Glutamatergic neuron (in vitro differentiated cells): ENCODE results near the gene FAM167B. TPM values are rescaled to one million over a fixed set of nuclear protein-coding genes. Genes with fewer than 3 reads are reported as not detected.

Experiments used
- DNase-seq: peaks from one replicate; pipeline ENCODE4 v3.0.0; 2022
- H3K27ac Mint-ChIP-seq: one replicate; pipeline ENCODE4 v1.8.0; 2020; ENCODE audit warnings: mild to moderate bottlenecking, mixed read lengths, inconsistent platforms; ENCODE audit not compliant: unreplicated experiment
- H3K27me3 Mint-ChIP-seq: one replicate; pipeline ENCODE4 v1.8.0; 2020; ENCODE audit warnings: mild to moderate bottlenecking, moderate library complexity, mixed read lengths, inconsistent platforms; ENCODE audit not compliant: unreplicated experiment
- H3K36me3 Mint-ChIP-seq: one replicate; pipeline ENCODE4 v1.8.0; 2020; ENCODE audit warnings: mild to moderate bottlenecking, mixed read lengths, inconsistent platforms; ENCODE audit not compliant: unreplicated experiment
- H3K4me1 Mint-ChIP-seq: one replicate; pipeline ENCODE4 v1.8.0; 2020; ENCODE audit warnings: mild to moderate bottlenecking, low read depth, mixed read lengths, inconsistent platforms; ENCODE audit not compliant: unreplicated experiment
- H3K4me3 Mint-ChIP-seq: one replicate; pipeline ENCODE4 v1.8.0; 2020; ENCODE audit warnings: mild to moderate bottlenecking, mixed read lengths, inconsistent platforms; ENCODE audit not compliant: unreplicated experiment
- H3K9me3 Mint-ChIP-seq: one replicate; pipeline ENCODE4 v1.8.0; 2020; ENCODE audit warnings: mild to moderate bottlenecking, moderate library complexity, mixed read lengths, inconsistent platforms; ENCODE audit not compliant: unreplicated experiment
- total RNA-seq: library from RNA; stranded (reverse); fragmentation: NEBNext Ultra II Directional; extraction: Animal tissue kit (Norgen Biotek cat#: 25700); gene quantifications from one replicate; pipeline ENCODE4 v1.2.1, GENCODE V29; 2021; ENCODE audit not compliant: unreplicated experiment
- TF ChIP-seq, protein P1 (sequence below): fragments of 200-600 bp; sonication (generic); IDR thresholded peaks from one replicate; pipeline ENCODE4 v1.5.0; 2021; ENCODE audit not compliant: partially characterized antibody, unreplicated experiment

Gene FAM167B
- total RNA-seq, 1 donor from 2014 or later: 2.5 TPM

DNA sequence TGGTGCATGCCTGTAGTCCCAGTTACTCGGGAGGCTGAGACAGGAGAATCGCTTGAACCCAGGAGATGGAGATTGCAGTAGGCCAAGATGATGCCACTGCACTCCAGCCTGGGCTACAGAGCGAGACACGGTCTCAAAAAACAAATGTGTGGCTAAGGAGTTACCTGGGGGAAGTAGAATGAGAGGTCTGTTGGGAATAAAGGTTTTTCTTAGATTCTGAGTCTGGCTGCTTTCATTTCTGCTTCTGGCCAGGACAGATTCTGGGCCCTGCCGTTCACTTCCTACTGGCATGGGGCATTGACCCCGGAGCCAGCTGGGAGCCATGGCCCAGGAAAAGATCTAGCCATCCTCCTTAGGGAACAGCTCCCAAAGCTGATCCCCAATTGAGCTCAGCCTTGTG lies 38.6 kb upstream of the FAM167B start:
- no peaks in the 10 kb centered on the region for H3K4me1 Mint-ChIP-seq
- H3K27ac Mint-ChIP-seq: no peak overlapping the region
- H3K36me3 Mint-ChIP-seq: no peaks in the 10 kb centered on the region
- TF ChIP-seq, protein P1, sequence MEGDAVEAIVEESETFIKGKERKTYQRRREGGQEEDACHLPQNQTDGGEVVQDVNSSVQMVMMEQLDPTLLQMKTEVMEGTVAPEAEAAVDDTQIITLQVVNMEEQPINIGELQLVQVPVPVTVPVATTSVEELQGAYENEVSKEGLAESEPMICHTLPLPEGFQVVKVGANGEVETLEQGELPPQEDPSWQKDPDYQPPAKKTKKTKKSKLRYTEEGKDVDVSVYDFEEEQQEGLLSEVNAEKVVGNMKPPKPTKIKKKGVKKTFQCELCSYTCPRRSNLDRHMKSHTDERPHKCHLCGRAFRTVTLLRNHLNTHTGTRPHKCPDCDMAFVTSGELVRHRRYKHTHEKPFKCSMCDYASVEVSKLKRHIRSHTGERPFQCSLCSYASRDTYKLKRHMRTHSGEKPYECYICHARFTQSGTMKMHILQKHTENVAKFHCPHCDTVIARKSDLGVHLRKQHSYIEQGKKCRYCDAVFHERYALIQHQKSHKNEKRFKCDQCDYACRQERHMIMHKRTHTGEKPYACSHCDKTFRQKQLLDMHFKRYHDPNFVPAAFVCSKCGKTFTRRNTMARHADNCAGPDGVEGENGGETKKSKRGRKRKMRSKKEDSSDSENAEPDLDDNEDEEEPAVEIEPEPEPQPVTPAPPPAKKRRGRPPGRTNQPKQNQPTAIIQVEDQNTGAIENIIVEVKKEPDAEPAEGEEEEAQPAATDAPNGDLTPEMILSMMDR: no peak
- H3K27me3 Mint-ChIP-seq: peaks cover 11% of the 10 kb centered on the region
- no peak for DNase-seq
- H3K9me3 Mint-ChIP-seq: peaks cover 9% of the 10 kb centered on the region
- H3K4me3 Mint-ChIP-seq: no peak overlapping the region

DNA sequence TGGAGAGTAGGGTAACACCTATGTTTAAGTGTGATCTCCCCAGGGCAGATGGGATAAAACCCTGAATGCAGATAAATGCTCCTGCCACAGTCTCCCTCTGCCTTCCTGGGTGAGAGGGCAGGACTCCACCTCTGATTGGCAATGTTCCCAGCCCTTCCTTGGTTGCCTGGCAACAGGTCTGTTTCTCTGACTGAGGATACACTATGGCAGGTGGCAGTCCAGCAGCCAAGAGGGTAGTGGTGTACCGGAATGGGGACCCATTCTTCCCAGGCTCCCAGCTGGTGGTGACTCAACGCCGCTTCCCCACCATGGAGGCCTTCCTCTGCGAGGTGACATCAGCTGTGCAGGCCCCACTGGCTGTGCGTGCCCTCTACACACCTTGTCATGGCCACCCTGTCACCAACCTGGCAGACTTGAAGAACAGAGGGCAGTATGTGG lies 38.1 kb upstream of the FAM167B start, which contains the start of gene DCDC2B:
TSS of gene DCDC2B (plus strand) at position 199 of the 438 bp plus-strand sequence. CDS start at position 204, 5 bp downstream.
- H3K36me3 Mint-ChIP-seq: no peaks in the 10 kb centered on the region
- peaks cover 8% of the 10 kb centered on the region for H3K27me3 Mint-ChIP-seq
- no peaks in the 10 kb centered on the region for H3K4me1 Mint-ChIP-seq
- DNase-seq: no peak
- TF ChIP-seq, protein P1: no peak
- H3K27ac Mint-ChIP-seq: no peak within 1 kb of the TSS
- peaks cover 9% of the 10 kb centered on the region for H3K9me3 Mint-ChIP-seq
- H3K4me3 Mint-ChIP-seq: no peak within 1 kb of the TSS

DNA sequence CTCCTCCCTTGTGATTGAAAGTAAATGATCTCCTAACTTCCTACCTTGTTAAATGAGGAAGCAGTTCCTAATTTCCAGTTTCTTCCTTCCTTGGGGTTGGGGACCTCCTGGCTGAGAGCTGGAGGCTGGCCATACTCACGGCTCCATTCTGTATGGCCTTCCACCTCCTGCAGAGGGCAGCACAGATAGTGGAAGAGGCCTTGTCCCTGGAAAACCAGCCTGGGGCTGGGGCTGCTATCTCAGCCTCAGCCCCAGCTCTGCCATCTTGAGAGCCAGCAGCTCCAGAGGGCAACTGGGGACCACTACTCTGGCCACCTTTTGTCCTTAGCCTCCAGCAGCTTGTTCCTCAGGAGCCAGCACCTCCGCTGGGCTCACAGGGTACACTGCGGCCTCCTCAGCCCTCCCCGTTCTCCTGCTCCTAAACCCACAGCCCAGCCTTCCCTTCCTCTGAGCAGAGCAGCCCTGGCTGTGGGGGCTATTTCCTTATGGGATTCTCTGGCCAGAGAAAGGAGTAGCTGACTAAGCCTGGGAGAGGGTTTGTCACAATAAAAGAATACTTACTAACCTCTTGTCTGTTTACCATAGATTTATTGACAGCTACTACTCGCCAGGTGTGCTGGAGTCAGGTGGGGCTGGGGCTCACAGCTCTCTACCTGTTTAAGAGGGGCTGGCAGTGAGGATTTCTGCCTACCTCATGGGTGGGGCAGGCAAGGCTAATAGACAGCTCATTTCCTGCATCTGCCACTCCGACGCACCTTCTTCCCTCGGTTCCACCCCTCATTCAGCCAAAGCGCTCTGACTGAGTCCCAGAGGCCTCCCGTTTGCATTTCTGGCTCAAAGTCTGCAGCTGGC lies 31.2 kb upstream of the FAM167B start:
- Mint-ChIP-seq H3K27me3 (peaks cover 3% of the 10 kb centered on the region), H3K36me3 (peaks cover 7% of the 10 kb centered on the region), H3K27ac (no peak overlapping the region), H3K4me1 (peaks cover under 1% of the 10 kb centered on the region), H3K9me3 (peaks cover 3% of the 10 kb centered on the region), H3K4me3 (peak overlapping the region; percentile 38)
- DNase-seq: peak; percentile 82
- TF ChIP-seq, protein P1: peak; percentile 70

DNA sequence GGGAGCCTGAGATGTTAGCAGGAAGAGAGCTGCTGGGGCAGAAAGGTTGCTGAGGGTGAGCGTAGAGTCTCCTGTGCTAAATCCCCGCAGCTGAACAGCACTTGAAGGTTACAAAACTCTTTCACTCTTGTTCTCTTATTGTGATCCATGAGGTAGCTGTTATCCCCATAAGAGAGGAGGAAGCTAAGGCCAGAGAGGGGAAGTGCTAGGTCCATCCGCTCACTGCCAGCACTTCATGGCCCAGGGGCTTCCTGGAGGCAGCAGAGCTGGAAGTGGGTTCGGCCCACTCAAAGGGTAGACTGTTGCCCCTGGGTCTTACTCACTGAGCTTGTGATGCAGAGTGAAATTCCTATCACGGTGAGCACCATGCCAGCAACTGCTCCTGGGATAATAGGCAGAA lies 30.5 kb upstream of the FAM167B start:
- Mint-ChIP-seq H3K4me3 (no peak overlapping the region), H3K36me3 (peaks cover 7% of the 10 kb centered on the region), H3K9me3 (peaks cover under 1% of the 10 kb centered on the region), H3K4me1 (peaks cover 2% of the 10 kb centered on the region), H3K27me3 (peaks cover 3% of the 10 kb centered on the region), H3K27ac (no peak overlapping the region)
- no peak for DNase-seq
- TF ChIP-seq, protein P1: no peak

DNA sequence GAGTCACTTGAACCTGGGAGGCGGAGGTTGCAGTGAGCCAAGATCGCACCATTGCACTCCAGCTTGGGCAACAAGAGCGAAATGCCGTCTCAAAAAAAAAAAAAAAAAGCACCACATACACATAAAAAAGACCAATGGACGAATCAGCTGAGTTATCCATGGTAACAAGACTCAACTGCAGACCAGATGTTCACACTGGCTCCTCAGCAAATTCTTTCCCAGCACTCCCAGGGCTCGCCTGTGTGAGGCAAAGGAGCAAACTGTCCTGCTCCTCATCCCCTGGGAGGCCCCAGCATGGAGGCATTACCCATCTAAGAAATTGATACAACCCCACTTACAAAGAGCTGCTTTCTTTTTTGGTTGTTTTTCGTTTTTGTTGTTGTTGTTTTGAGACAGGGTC lies 28.0 kb upstream of the FAM167B start:
- H3K4me3 Mint-ChIP-seq: no peak overlapping the region
- peaks cover 4% of the 10 kb centered on the region for H3K27me3 Mint-ChIP-seq
- peaks cover 3% of the 10 kb centered on the region for H3K9me3 Mint-ChIP-seq
- TF ChIP-seq, protein P1: no peak
- no peak for DNase-seq
- no peak overlapping the region for H3K27ac Mint-ChIP-seq
- peaks cover 2% of the 10 kb centered on the region for H3K4me1 Mint-ChIP-seq
- H3K36me3 Mint-ChIP-seq: peaks cover 7% of the 10 kb centered on the region
